Activated CD4-positive, alpha-beta T cell treated with anti-CD3 and anti-CD28 coated beads, Interleukin-2, amount 10 ng/mL, durations not matched to agents 24 days and 14 days (primary cell): ENCODE data around the gene ATXN7. TPM values are rescaled to one million over a fixed set of nuclear protein-coding genes. Genes with fewer than 3 reads are reported as not detected.

Source experiments
- DNase-seq: peaks from one replicate; pipeline ENCODE4 v3.0.0; 2022
- H3K27ac Mint-ChIP-seq: one replicate; pipeline ENCODE4 v1.8.0; 2022; ENCODE audit warnings: mild to moderate bottlenecking, mixed read lengths
- H3K27me3 Mint-ChIP-seq: one replicate; pipeline ENCODE4 v1.8.0; 2022; ENCODE audit warnings: mixed read lengths
- H3K36me3 Mint-ChIP-seq: one replicate; pipeline ENCODE4 v1.8.0; 2022; ENCODE audit warnings: low read depth, mild to moderate bottlenecking, mixed read lengths
- H3K4me1 Mint-ChIP-seq: one replicate; pipeline ENCODE4 v1.8.0; 2021; ENCODE audit warnings: mixed read lengths
- H3K4me3 Mint-ChIP-seq: one replicate; pipeline ENCODE4 v1.8.0; 2022; ENCODE audit warnings: mild to moderate bottlenecking, moderate library complexity, mixed read lengths
- H3K9me3 Mint-ChIP-seq: one replicate; pipeline ENCODE4 v1.8.0; 2021; ENCODE audit warnings: mixed read lengths
- intact Hi-C: fragments of 100-400 bp; cut with micrococcal nuclease; formaldehyde crosslinking; loops from one replicate; pipeline ENCODE4 v1.15.1; 2023
- total RNA-seq: library from RNA; stranded (reverse); gene quantifications from 2 replicates; pipeline ENCODE4 v1.2.3, GENCODE V29; 2022

ATXN7 gene
- total RNA-seq, 1 donor from 2014 or later: 37.8 TPM

- DNase-seq: no peak
- Mint-ChIP-seq H3K9me3 (no peaks in the 10 kb centered on the region), H3K27ac (peak overlapping the region; percentile 70), H3K36me3 (peaks cover 73% of the 10 kb centered on the region), H3K4me1 (peaks cover 31% of the 10 kb centered on the region), H3K4me3 (no peak overlapping the region), H3K27me3 (no peaks in the 10 kb centered on the region)
- intact Hi-C loops: loop anchor here (5.0 kb wide), 2 partner anchors 38 to 128 kb away; partner anchors contain the start of genes ATXN7 and THOC7
These were observed 127.1 kb downstream of the ATXN7 start for GRCh38 chr3:63990733-63991132.

- Mint-ChIP-seq H3K4me3 (no peak overlapping the region), H3K9me3 (no peaks in the 10 kb centered on the region), H3K36me3 (peaks cover 77% of the 10 kb centered on the region), H3K27ac (no peak overlapping the region), H3K4me1 (peaks cover 25% of the 10 kb centered on the region), H3K27me3 (no peaks in the 10 kb centered on the region)
- intact Hi-C loops: loop anchor here (5.0 kb wide), 2 partner anchors 39 to 129 kb away; partner anchors contain the start of genes ATXN7 and THOC7
- DNase-seq: no peak
These were observed 128.0 kb downstream of the ATXN7 start for GRCh38 chr3:63991666-63992065.

- Mint-ChIP-seq H3K27me3 (no peaks in the 10 kb centered on the region), H3K36me3 (peaks cover 74% of the 10 kb centered on the region), H3K4me3 (no peak overlapping the region), H3K27ac (no peak overlapping the region), H3K9me3 (no peaks in the 10 kb centered on the region), H3K4me1 (peaks cover 19% of the 10 kb centered on the region)
- DNase-seq: no peak
- intact Hi-C loops: loop anchor here (1.0 to 5.0 kb wide), 3 partner anchors 30 to 130 kb away; partner anchors contain the start of genes ATXN7 and THOC7
These were observed 129.0 kb downstream of the ATXN7 start for GRCh38 chr3:63992516-63993209.

- peak; percentile 87 for DNase-seq
- Mint-ChIP-seq H3K27me3 (no peaks in the 10 kb centered on the region), H3K4me1 (peaks cover 17% of the 10 kb centered on the region), H3K36me3 (peaks cover 70% of the 10 kb centered on the region), H3K27ac (peak overlapping the region; percentile 15), H3K4me3 (no peak overlapping the region), H3K9me3 (no peaks in the 10 kb centered on the region)
- intact Hi-C loops: loop anchor here (1.0 to 5.0 kb wide), 3 partner anchors 31 to 131 kb away; partner anchors contain the start of genes ATXN7 and THOC7
These were observed 130.0 kb downstream of the ATXN7 start for GRCh38 chr3:63993653-63994079.

- H3K27me3 Mint-ChIP-seq: no peaks in the 10 kb centered on the region
- peaks cover 12% of the 10 kb centered on the region for H3K4me1 Mint-ChIP-seq
- H3K27ac Mint-ChIP-seq: peak overlapping the region; percentile 65
- H3K9me3 Mint-ChIP-seq: no peaks in the 10 kb centered on the region
- H3K36me3 Mint-ChIP-seq: peaks cover 70% of the 10 kb centered on the region
- DNase-seq: no peak
- intact Hi-C loops: no loop called here
- no peak overlapping the region for H3K4me3 Mint-ChIP-seq
These were observed 131.4 kb downstream of the ATXN7 start for GRCh38 chr3:63995086-63995485.

- Mint-ChIP-seq H3K27me3 (no peaks in the 10 kb centered on the region), H3K4me1 (peaks cover 6% of the 10 kb centered on the region), H3K36me3 (peaks cover 58% of the 10 kb centered on the region), H3K27ac (peak overlapping the region; percentile 0), H3K4me3 (no peak overlapping the region), H3K9me3 (no peaks in the 10 kb centered on the region)
- no peak for DNase-seq
- intact Hi-C loops: no loop called here
These were observed 135.4 kb downstream of the ATXN7 start for GRCh38 chr3:63998852-63999754.

- no peaks in the 10 kb centered on the region for H3K27me3 Mint-ChIP-seq
- H3K4me1 Mint-ChIP-seq: no peaks in the 10 kb centered on the region
- H3K4me3 Mint-ChIP-seq: no peak overlapping the region
- H3K27ac Mint-ChIP-seq: no peak overlapping the region
- DNase-seq: no peak
- intact Hi-C loops: no loop called here
- H3K36me3 Mint-ChIP-seq: peaks cover 49% of the 10 kb centered on the region
- no peaks in the 10 kb centered on the region for H3K9me3 Mint-ChIP-seq
These were observed 136.9 kb downstream of the ATXN7 start for GRCh38 chr3:64000453-64001055.

- Mint-ChIP-seq H3K9me3 (no peaks in the 10 kb centered on the region), H3K27me3 (no peaks in the 10 kb centered on the region), H3K36me3 (peaks cover 35% of the 10 kb centered on the region), H3K4me1 (peaks cover 2% of the 10 kb centered on the region), H3K4me3 (no peak overlapping the region), H3K27ac (no peak overlapping the region)
- DNase-seq: no peak
- intact Hi-C loops: no loop called here
These were observed 138.6 kb downstream of the ATXN7 start for GRCh38 chr3:64002233-64002632.

GRCh38 chr3:64003589-64003988 lies 139.9 kb downstream of the ATXN7 start:
- Mint-ChIP-seq H3K27ac (no peak overlapping the region), H3K36me3 (peaks cover 37% of the 10 kb centered on the region), H3K9me3 (no peaks in the 10 kb centered on the region), H3K4me1 (peaks cover 4% of the 10 kb centered on the region), H3K27me3 (no peaks in the 10 kb centered on the region), H3K4me3 (no peak overlapping the region)
- intact Hi-C loops: no loop called here
- no peak for DNase-seq

- H3K9me3 Mint-ChIP-seq: no peaks in the 10 kb centered on the region
- DNase-seq: no peak
- no peak overlapping the region for H3K27ac Mint-ChIP-seq
- H3K36me3 Mint-ChIP-seq: peaks cover 51% of the 10 kb centered on the region
- H3K4me1 Mint-ChIP-seq: peaks cover 18% of the 10 kb centered on the region
- no peak overlapping the region for H3K4me3 Mint-ChIP-seq
- H3K27me3 Mint-ChIP-seq: no peaks in the 10 kb centered on the region
- intact Hi-C loops: no loop called here
These were observed 144.3 kb downstream of the ATXN7 start for GRCh38 chr3:64008017-64008416.

- Mint-ChIP-seq H3K9me3 (no peaks in the 10 kb centered on the region), H3K4me3 (no peak overlapping the region), H3K27me3 (no peaks in the 10 kb centered on the region), H3K27ac (peak overlapping the region; percentile 61), H3K4me1 (peaks cover 18% of the 10 kb centered on the region), H3K36me3 (peaks cover 55% of the 10 kb centered on the region)
- DNase-seq: no peak
- intact Hi-C loops: no loop called here
These were observed 145.1 kb downstream of the ATXN7 start for GRCh38 chr3:64008487-64009351.

- Mint-ChIP-seq H3K9me3 (no peaks in the 10 kb centered on the region), H3K27ac (peak overlapping the region; percentile 4), H3K4me1 (peaks cover 20% of the 10 kb centered on the region), H3K36me3 (peaks cover 60% of the 10 kb centered on the region), H3K4me3 (no peak overlapping the region), H3K27me3 (no peaks in the 10 kb centered on the region)
- no peak for DNase-seq
- intact Hi-C loops: no loop called here
These were observed 145.9 kb downstream of the ATXN7 start for GRCh38 chr3:64009528-64009927.

GRCh38 chr3:64010199-64010598 lies 146.5 kb downstream of the ATXN7 start:
- intact Hi-C loops: no loop called here
- H3K36me3 Mint-ChIP-seq: peaks cover 65% of the 10 kb centered on the region
- no peak overlapping the region for H3K4me3 Mint-ChIP-seq
- DNase-seq: no peak
- H3K27ac Mint-ChIP-seq: no peak overlapping the region
- H3K9me3 Mint-ChIP-seq: no peaks in the 10 kb centered on the region
- H3K27me3 Mint-ChIP-seq: no peaks in the 10 kb centered on the region
- peaks cover 22% of the 10 kb centered on the region for H3K4me1 Mint-ChIP-seq
